Colonic mucosa (tissue), 4 donors: ENCODE results near the gene HDAC8. TPM values are rescaled to one million over a fixed set of nuclear protein-coding genes. Genes with fewer than 3 reads are reported as not detected.
"Not testable (repeated sequence)": the region's sequence is repeated elsewhere in the genome, so short reads cannot be mapped to it uniquely, and the experiment has no call there.

Experiments
- DNase-seq: peaks from one replicate; pipeline ENCODE4 v3.0.0-alpha.2; 2020
- H3K27ac ChIP-seq: fragments of 200-600 bp; one replicate; pipeline ENCODE4 v1.8.0; 2021
- H3K27me3 ChIP-seq: fragments of 200-600 bp; one replicate; pipeline ENCODE4 v1.8.0; 2021
- H3K36me3 ChIP-seq: fragments of 200-600 bp; one replicate; pipeline ENCODE4 v1.8.0; 2021
- H3K4me1 ChIP-seq: fragments of 200-600 bp; one replicate; pipeline ENCODE4 v1.8.0; 2021; ENCODE audit warnings: mild to moderate bottlenecking
- H3K4me3 ChIP-seq: fragments of 200-600 bp; one replicate; pipeline ENCODE4 v1.8.0; 2021
- H3K9ac ChIP-seq, 2 donors: one replicate each; pipeline ENCODE4 v1.7.0; 2013; ENCODE audit warnings: control low read depth in 2 of 2, low read depth in 2 of 2, low read length in 2 of 2
- H3K9me3 ChIP-seq: fragments of 200-600 bp; one replicate; pipeline ENCODE4 v1.8.0; 2021
- CTCF ChIP-seq: fragments of 200-600 bp; IDR thresholded peaks from one replicate; pipeline ENCODE4 v1.8.0; 2022; ENCODE audit warnings: antibody characterized with exemption, mild to moderate bottlenecking
- intact Hi-C: fragments of 100-400 bp; cut with DNase I; formaldehyde crosslinking; loops from one replicate; pipeline ENCODE4 v1.14.1; 2022
- total RNA-seq, 2 donors: library from RNA; stranded (reverse); fragmentation: NEBNext Ultra II Directional in 1 of 2; extraction: Animal tissue kit (Norgen Biotek cat#: 25700) in 1 of 2; gene quantifications; one replicate each; pipeline ENCODE4 v1.2.1, GENCODE V29; 2021
- donor health status: healthy.
- donor health status: DM: no; HTN: no; CAD: no.
- donor health status: DM: no; HTN: no; CAD: no.

HDAC8 gene
- total RNA-seq, 2 donors from 2014 or later, result 23.0 to 25.7 TPM

- no peak overlapping the region for H3K9ac ChIP-seq
- no peaks in the 10 kb centered on the region for H3K27me3 ChIP-seq
- no peak overlapping the region for H3K4me3 ChIP-seq
- DNase-seq, result no peak
- no peaks in the 10 kb centered on the region for H3K4me1 ChIP-seq
- TF ChIP-seq CTCF, result no peak
- no peaks in the 10 kb centered on the region for H3K9me3 ChIP-seq
- no peaks in the 10 kb centered on the region for H3K36me3 ChIP-seq
- intact Hi-C loops, result no loop called here
- H3K27ac ChIP-seq, result no peak overlapping the region
These were observed 45.8 kb downstream of the HDAC8 start for GRCh38 chrX:72526534-72527508.

- Histone ChIP-seq H3K27ac (no peak overlapping the region), H3K9ac (no peak overlapping the region), H3K27me3 (no peaks in the 10 kb centered on the region), H3K36me3 (no peaks in the 10 kb centered on the region), H3K4me1 (no peaks in the 10 kb centered on the region), H3K4me3 (no peak overlapping the region), H3K9me3 (no peaks in the 10 kb centered on the region)
- DNase-seq, result no peak
- TF ChIP-seq CTCF, result no peak
- intact Hi-C loops, result no loop called here
These were observed 73.9 kb downstream of the HDAC8 start for GRCh38 chrX:72498782-72499181.

GRCh38 chrX:72495046-72495445 is 77.6 kb downstream of the HDAC8 start:
- no peaks in the 10 kb centered on the region for H3K9me3 ChIP-seq
- H3K4me3 ChIP-seq, result no peak overlapping the region
- intact Hi-C loops, result no loop called here
- H3K9ac ChIP-seq, result no peak overlapping the region
- H3K27me3 ChIP-seq, result no peaks in the 10 kb centered on the region
- no peaks in the 10 kb centered on the region for H3K4me1 ChIP-seq
- H3K27ac ChIP-seq, result no peak overlapping the region
- no peak for TF ChIP-seq CTCF
- DNase-seq, result no peak
- no peaks in the 10 kb centered on the region for H3K36me3 ChIP-seq

- no peak overlapping the region for H3K9ac ChIP-seq
- H3K27me3 ChIP-seq, result peaks cover 4% of the 10 kb centered on the region
- H3K9me3 ChIP-seq, result no peaks in the 10 kb centered on the region
- no peak overlapping the region for H3K27ac ChIP-seq
- intact Hi-C loops, result no loop called here
- H3K36me3 ChIP-seq, result no peaks in the 10 kb centered on the region
- H3K4me3 ChIP-seq, result no peak overlapping the region
- no peak for TF ChIP-seq CTCF
- no peak for DNase-seq
- H3K4me1 ChIP-seq, result no peaks in the 10 kb centered on the region
These were observed 80.1 kb downstream of the HDAC8 start for GRCh38 chrX:72492499-72492898.

DNA sequence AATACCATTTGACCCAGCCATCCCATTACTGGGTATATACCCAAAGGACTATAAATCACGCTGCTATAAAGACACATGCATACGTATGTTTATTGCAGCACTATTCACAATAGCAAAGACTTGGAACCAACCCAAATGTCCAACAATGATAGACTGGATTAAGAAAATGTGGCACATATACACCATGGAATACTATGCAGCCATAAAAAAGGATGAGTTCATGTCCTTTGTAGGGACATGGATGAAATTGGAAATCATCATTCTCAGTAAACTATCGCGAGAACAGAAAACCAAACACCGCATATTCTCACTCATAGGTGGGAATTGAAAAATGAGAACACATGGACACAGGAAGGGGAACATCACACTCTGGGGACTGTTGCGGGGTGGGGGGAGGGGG is 82.4 kb downstream of the HDAC8 start:
- H3K27ac ChIP-seq, H3K9ac ChIP-seq, H3K9me3 ChIP-seq, H3K36me3 ChIP-seq, DNase-seq, H3K27me3 ChIP-seq, H3K4me1 ChIP-seq, H3K4me3 ChIP-seq, intact Hi-C loops: not testable (repeated sequence)

- DNase-seq, result no peak
- no peaks in the 10 kb centered on the region for H3K4me1 ChIP-seq
- TF ChIP-seq CTCF, result no peak
These were observed 85.0 kb downstream of the HDAC8 start for GRCh38 chrX:72487661-72488060.

More at GRCh38 chrX:72487661-72488060, 85.0 kb downstream of the HDAC8 start:
- intact Hi-C loops, result no loop called here
- Histone ChIP-seq H3K4me3 (no peak overlapping the region), H3K27ac (no peak overlapping the region), H3K9me3 (no peaks in the 10 kb centered on the region), H3K36me3 (no peaks in the 10 kb centered on the region), H3K27me3 (peaks cover 4% of the 10 kb centered on the region), H3K9ac (no peak overlapping the region)
